B cell (primary cell): Measurements from ENCODE around the gene DAAM2. TPM values are rescaled to one million over a fixed set of nuclear protein-coding genes. Genes with fewer than 3 reads are reported as not detected.

Experiments
- ATAC-seq: fragments of 200-7000 bp; cut with Tn5 transposase; one replicate; pipeline ENCODE4 v1.10.0; 2021; ENCODE audit warnings: low read depth, mild to moderate bottlenecking, moderate number of reproducible peaks, moderate library complexity
- CTCF ChIA-PET: fragments of 350-600 bp; sonication (Branson Sonifier 250); formaldehyde crosslinking; loops from one replicate; lab custom pipeline; 2021; ENCODE audit warnings: antibody characterized with exemption, inconsistent platforms; lab: Charles Lee
- POLR2A ChIA-PET: fragments of 350-600 bp; sonication (Branson Sonifier 250); formaldehyde crosslinking; loops from one replicate; lab custom pipeline; 2021; ENCODE audit warnings: antibody characterized with exemption; lab: Charles Lee
- DNase-seq: peaks from one replicate; pipeline ENCODE4 v3.0.0; 2013
- H2AFZ ChIP-seq: 2 replicates; pipeline ENCODE4 v1.6.1; 2012; ENCODE audit warnings: mild to moderate bottlenecking, low read depth, low read length; ENCODE audit not compliant: insufficient read depth, poor library complexity, severe bottlenecking
- H3K27ac ChIP-seq, 2 donors: 1 replicate in 1 of 2; 2 replicates in 1 of 2; pipeline ENCODE4 v1.5.1; 2012 to 2013; ENCODE audit warnings: low read length in 2 of 2, mild to moderate bottlenecking in 2 of 2, moderate library complexity in 1 of 2
- H3K27me3 ChIP-seq, 4 experiments: fragments of 200-600 bp in 1 of 4; sonication (generic) in 1 of 4; replicated peaks in 1 of 4; 1 replicate in 2 of 4; 2 replicates in 2 of 4; pipeline versions ENCODE4 v1.6.1 to v1.7.0; 2013 to 2016; ENCODE audit warnings: low read length in 3 of 4, mild to moderate bottlenecking in 2 of 4, mixed read lengths in 1 of 4, moderate library complexity in 1 of 4; ENCODE audit not compliant: insufficient read depth in 4 of 4, control insufficient read depth in 3 of 4; ENCODE audit errors: control extremely low read depth in 1 of 4
- H3K36me3 ChIP-seq, 2 experiments: replicated peaks in 1 of 2; 1 replicate in 1 of 2; 2 replicates in 1 of 2; pipeline versions ENCODE4 v1.6.1 to v1.7.1; 2013; ENCODE audit warnings: low read length in 1 of 2; ENCODE audit not compliant: insufficient read depth in 2 of 2, control insufficient read depth in 1 of 2; ENCODE audit errors: control extremely low read depth in 1 of 2, extremely low read depth in 1 of 2
- H3K4me1 ChIP-seq, 2 donors: fragments of 200-600 bp in 1 of 2; sonication (generic) in 1 of 2; 1 replicate in 1 of 2; 2 replicates in 1 of 2; pipeline versions ENCODE4 v1.5.1 to v1.6.1; 2013 to 2017; ENCODE audit warnings: low read length in 2 of 2; ENCODE audit not compliant: control insufficient read depth in 2 of 2, insufficient read depth in 2 of 2
- H3K4me2 ChIP-seq: replicated peaks from 2 replicates; pipeline ENCODE3; 2012; ENCODE audit warnings: mild to moderate bottlenecking, low read depth, low read length; ENCODE audit not compliant: poor library complexity, severe bottlenecking
- H3K4me3 ChIP-seq, 5 experiments: fragments of 200-600 bp in 1 of 5; sonication (generic) in 1 of 5; 1 replicate in 3 of 5; 2 replicates in 2 of 5; pipeline versions ENCODE4 v1.5.1 to v1.7.0; 2011 to 2016; ENCODE audit warnings: low read length in 4 of 5, mild to moderate bottlenecking in 4 of 5, low read depth in 2 of 5, control low read depth in 1 of 5, moderate library complexity in 1 of 5; ENCODE audit not compliant: insufficient read depth in 1 of 5; ENCODE audit errors: control extremely low read depth in 1 of 5, extremely low read depth in 1 of 5
- H3K79me2 ChIP-seq: fragments of 200-600 bp; sonication (generic); one replicate; pipeline ENCODE4 v1.6.0; 2016; ENCODE audit warnings: low read length; ENCODE audit not compliant: control insufficient read depth, insufficient read depth
- H3K9ac ChIP-seq: fragments of 200-600 bp; sonication (generic); 2 replicates; pipeline ENCODE4 v1.6.1; 2017; ENCODE audit warnings: mild to moderate bottlenecking, low read length, moderate library complexity
- H3K9me3 ChIP-seq, 3 donors: one replicate each; pipeline versions ENCODE4 v1.6.1 to v1.7.1; 2013; ENCODE audit warnings: low read length in 2 of 3; ENCODE audit not compliant: control insufficient read depth in 2 of 3, insufficient read depth in 1 of 3; ENCODE audit errors: control extremely low read depth in 1 of 3
- H4K20me1 ChIP-seq: 2 replicates; pipeline ENCODE4 v1.6.0; 2012; ENCODE audit warnings: mild to moderate bottlenecking, low read length; ENCODE audit not compliant: insufficient read depth, control insufficient read depth, poor library complexity, severe bottlenecking
- H3K27ac Mint-ChIP-seq: one replicate; pipeline ENCODE4 v1.8.0; 2021; ENCODE audit warnings: mixed read lengths
- H3K27me3 Mint-ChIP-seq: one replicate; pipeline ENCODE4 v1.8.0; 2021; ENCODE audit warnings: mixed read lengths
- H3K4me1 Mint-ChIP-seq: one replicate; pipeline ENCODE4 v1.8.0; 2021; ENCODE audit warnings: mixed read lengths
- H3K4me3 Mint-ChIP-seq: one replicate; pipeline ENCODE4 v1.8.0; 2021; ENCODE audit warnings: mixed read lengths
- H3K9me3 Mint-ChIP-seq: one replicate; pipeline ENCODE4 v1.8.0; 2022; ENCODE audit warnings: mixed read lengths; ENCODE audit not compliant: insufficient read depth
- CTCF ChIP-seq: fragments of 200-600 bp; IDR thresholded peaks from one replicate; pipeline ENCODE4 v1.8.0; 2022; ENCODE audit warnings: antibody characterized with exemption, mild to moderate bottlenecking
- EZH2 ChIP-seq: IDR thresholded peaks from 2 replicates; pipeline ENCODE4 v1.6.1; 2012; ENCODE audit warnings: borderline replicate concordance, low read depth, mild to moderate bottlenecking, moderate library complexity, low read length; ENCODE audit not compliant: insufficient read depth, poor library complexity, severe bottlenecking
- WGBS: methylation state at CpG from one replicate; pipeline ENCODE4 v1.1.5; 2013; ENCODE audit warnings: missing lambda C conversion rate; ENCODE audit not compliant: insufficient coverage; 5-methylcytosine and 5-hydroxymethylcytosine counted together
- intact Hi-C: fragments of 100-400 bp; cut with micrococcal nuclease; formaldehyde crosslinking; loops from one replicate; pipeline ENCODE4 v1.10.0; 2022
- polyA plus RNA-seq: library from polyadenylated mRNA; depleted of rRNA; stranded (reverse); fragments of >200 nt; gene quantifications from 2 replicates; pipeline ENCODE4 v1.2.3, GENCODE V29; 2012
- total RNA-seq, 2 donors: library from RNA; stranded (reverse); fragments of 120-200 nt in 1 of 2; gene quantifications; 1 replicate in 1 of 2; 2 replicates in 1 of 2; pipeline versions ENCODE4 v1.2.3 to v1.2.4, GENCODE V29; 2013 to 2022

The DAAM2 gene
- total and polyA plus RNA-seq, 2 donors (not counting 1 experiment from before 2014, with no cell fraction given), result not detected

GRCh38 chr6:39821046-39821740 lies 29.0 kb downstream of the DAAM2 start:
- H3K79me2 ChIP-seq, result no peaks in the 10 kb centered on the region
- no peaks in the 10 kb centered on the region for H3K27me3 ChIP-seq
- POLR2A ChIA-PET, result no interaction called here
- H4K20me1 ChIP-seq, result no peaks in the 10 kb centered on the region
- no peak overlapping the region for H3K4me3 Mint-ChIP-seq
- intact Hi-C loops, result no loop called here
- TF ChIP-seq EZH2, result no peak
- TF ChIP-seq CTCF, result no peak
- H3K4me3 ChIP-seq, result no peak overlapping the region
- CTCF ChIA-PET, result no interaction called here
- peaks cover 7% of the 10 kb centered on the region for H3K27me3 Mint-ChIP-seq
- no peak overlapping the region for H3K4me2 ChIP-seq
- H3K4me1 Mint-ChIP-seq, result no peaks in the 10 kb centered on the region
- H3K36me3 ChIP-seq, result no peaks in the 10 kb centered on the region
- H3K27ac ChIP-seq, result no peak overlapping the region
- H3K9me3 Mint-ChIP-seq, result no peaks in the 10 kb centered on the region
- H3K9ac ChIP-seq, result no peak overlapping the region
- H3K27ac Mint-ChIP-seq, result no peak overlapping the region
- H2AFZ ChIP-seq, result no peak overlapping the region
- DNase-seq, result no peak
- no peaks in the 10 kb centered on the region for H3K9me3 ChIP-seq
- ATAC-seq, result no peak
- no peaks in the 10 kb centered on the region for H3K4me1 ChIP-seq
- 85% methylated on average over 4 of the region's 5 CpGs for WGBS

- no peak for TF ChIP-seq EZH2
- TF ChIP-seq CTCF, result no peak
- Histone ChIP-seq H3K4me3 (no peak overlapping the region), H3K27me3 (no peaks in the 10 kb centered on the region), H3K4me2 (no peak overlapping the region), H4K20me1 (no peaks in the 10 kb centered on the region), H3K79me2 (no peaks in the 10 kb centered on the region), H3K27ac (no peak overlapping the region), H3K9ac (no peak overlapping the region), H3K36me3 (no peaks in the 10 kb centered on the region), H2AFZ (no peak overlapping the region), H3K9me3 (no peaks in the 10 kb centered on the region), H3K4me1 (no peaks in the 10 kb centered on the region)
- 90% methylated on average over 4 of the region's 7 CpGs for WGBS
- H3K27ac Mint-ChIP-seq, result no peak overlapping the region
- H3K4me1 Mint-ChIP-seq, result no peaks in the 10 kb centered on the region
- ChIA-PET POLR2A (no interaction called here), CTCF (no interaction called here)
- H3K9me3 Mint-ChIP-seq, result no peaks in the 10 kb centered on the region
- intact Hi-C loops, result no loop called here
- H3K27me3 Mint-ChIP-seq, result peaks cover 7% of the 10 kb centered on the region
- DNase-seq (no peak), ATAC-seq (no peak)
- no peak overlapping the region for H3K4me3 Mint-ChIP-seq
These were observed 29.8 kb downstream of the DAAM2 start for GRCh38 chr6:39821742-39822532.
